ENCODE data around the gene SANBR.

DNA sequence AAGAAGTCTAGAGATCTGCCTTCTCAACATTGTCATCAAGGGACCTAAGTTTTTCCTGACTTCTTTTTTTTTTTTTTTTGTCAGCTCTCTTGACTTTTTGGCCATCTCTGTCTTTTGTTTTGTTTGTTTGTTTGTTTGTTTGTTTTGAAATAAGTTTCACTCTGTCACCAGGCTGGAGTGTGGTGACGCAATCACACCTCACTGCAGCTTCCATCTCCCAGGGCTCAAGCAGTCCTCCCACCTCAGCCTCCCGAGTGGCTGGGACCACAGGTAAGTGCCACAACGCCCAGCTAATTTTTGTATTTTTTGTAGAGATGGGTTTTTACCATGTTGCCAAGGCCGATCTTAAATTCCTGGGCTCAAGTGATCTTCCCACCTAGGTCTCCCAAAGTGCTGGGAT is 42.0 kb upstream of the SANBR start:
- TF ChIP-seq, protein P1, sequence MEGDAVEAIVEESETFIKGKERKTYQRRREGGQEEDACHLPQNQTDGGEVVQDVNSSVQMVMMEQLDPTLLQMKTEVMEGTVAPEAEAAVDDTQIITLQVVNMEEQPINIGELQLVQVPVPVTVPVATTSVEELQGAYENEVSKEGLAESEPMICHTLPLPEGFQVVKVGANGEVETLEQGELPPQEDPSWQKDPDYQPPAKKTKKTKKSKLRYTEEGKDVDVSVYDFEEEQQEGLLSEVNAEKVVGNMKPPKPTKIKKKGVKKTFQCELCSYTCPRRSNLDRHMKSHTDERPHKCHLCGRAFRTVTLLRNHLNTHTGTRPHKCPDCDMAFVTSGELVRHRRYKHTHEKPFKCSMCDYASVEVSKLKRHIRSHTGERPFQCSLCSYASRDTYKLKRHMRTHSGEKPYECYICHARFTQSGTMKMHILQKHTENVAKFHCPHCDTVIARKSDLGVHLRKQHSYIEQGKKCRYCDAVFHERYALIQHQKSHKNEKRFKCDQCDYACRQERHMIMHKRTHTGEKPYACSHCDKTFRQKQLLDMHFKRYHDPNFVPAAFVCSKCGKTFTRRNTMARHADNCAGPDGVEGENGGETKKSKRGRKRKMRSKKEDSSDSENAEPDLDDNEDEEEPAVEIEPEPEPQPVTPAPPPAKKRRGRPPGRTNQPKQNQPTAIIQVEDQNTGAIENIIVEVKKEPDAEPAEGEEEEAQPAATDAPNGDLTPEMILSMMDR (IDR thresholded peaks at IDR 0.05), result no peak
- TF ChIP-seq POLR2A (IDR thresholded peaks at IDR 0.05), result no peak

All from thyroid gland (tissue), 4 donors.